Chondrocyte (in vitro differentiated cells): ENCODE results near the gene ME2. TPM values are rescaled to one million over a fixed set of nuclear protein-coding genes. Genes with fewer than 3 reads are reported as not detected.
A peak's percentile ranks its signal among the peaks of the same experiment; 100 is the strongest.
"Not testable (repeated sequence)": the region's sequence is repeated elsewhere in the genome, so short reads cannot be mapped to it uniquely, and the experiment has no call there.

Experiments
- DNase-seq: peaks from one replicate; pipeline ENCODE4 v3.0.0; 2021; ENCODE audit warnings: mixed read lengths, low spot score
- H3K27ac Mint-ChIP-seq: one replicate; pipeline ENCODE4 v1.8.0; 2021; ENCODE audit warnings: mild to moderate bottlenecking, moderate library complexity, mixed read lengths; ENCODE audit not compliant: unreplicated experiment
- H3K27me3 Mint-ChIP-seq: 2 replicates; pipeline ENCODE4 v1.8.0; 2021; ENCODE audit warnings: low read depth, mixed read lengths
- H3K36me3 Mint-ChIP-seq: 2 replicates; pipeline ENCODE4 v1.8.0; 2021; ENCODE audit warnings: low read depth, mixed read lengths
- H3K4me1 Mint-ChIP-seq: 2 replicates; pipeline ENCODE4 v1.8.0; 2021; ENCODE audit warnings: low read depth, mild to moderate bottlenecking, mixed read lengths
- H3K4me3 Mint-ChIP-seq: one replicate; pipeline ENCODE4 v1.8.0; 2021; ENCODE audit warnings: mild to moderate bottlenecking, moderate library complexity, mixed read lengths; ENCODE audit not compliant: unreplicated experiment
- H3K9me3 Mint-ChIP-seq: 2 replicates; pipeline ENCODE4 v1.8.0; 2021; ENCODE audit warnings: low read depth, mixed read lengths
- total RNA-seq: library from RNA; stranded (reverse); gene quantifications from 3 replicates; pipeline ENCODE4 v1.2.1, GENCODE V29; 2021
- TF ChIP-seq, protein P1 (sequence below): fragments of 200-600 bp; sonication (generic); IDR thresholded peaks from 2 replicates; pipeline ENCODE4 v1.5.0; 2021; ENCODE audit warnings: antibody characterized with exemption, mild to moderate bottlenecking, moderate library complexity

Gene ME2
- total RNA-seq, 1 donor from 2014 or later, result 29.9 TPM

DNA sequence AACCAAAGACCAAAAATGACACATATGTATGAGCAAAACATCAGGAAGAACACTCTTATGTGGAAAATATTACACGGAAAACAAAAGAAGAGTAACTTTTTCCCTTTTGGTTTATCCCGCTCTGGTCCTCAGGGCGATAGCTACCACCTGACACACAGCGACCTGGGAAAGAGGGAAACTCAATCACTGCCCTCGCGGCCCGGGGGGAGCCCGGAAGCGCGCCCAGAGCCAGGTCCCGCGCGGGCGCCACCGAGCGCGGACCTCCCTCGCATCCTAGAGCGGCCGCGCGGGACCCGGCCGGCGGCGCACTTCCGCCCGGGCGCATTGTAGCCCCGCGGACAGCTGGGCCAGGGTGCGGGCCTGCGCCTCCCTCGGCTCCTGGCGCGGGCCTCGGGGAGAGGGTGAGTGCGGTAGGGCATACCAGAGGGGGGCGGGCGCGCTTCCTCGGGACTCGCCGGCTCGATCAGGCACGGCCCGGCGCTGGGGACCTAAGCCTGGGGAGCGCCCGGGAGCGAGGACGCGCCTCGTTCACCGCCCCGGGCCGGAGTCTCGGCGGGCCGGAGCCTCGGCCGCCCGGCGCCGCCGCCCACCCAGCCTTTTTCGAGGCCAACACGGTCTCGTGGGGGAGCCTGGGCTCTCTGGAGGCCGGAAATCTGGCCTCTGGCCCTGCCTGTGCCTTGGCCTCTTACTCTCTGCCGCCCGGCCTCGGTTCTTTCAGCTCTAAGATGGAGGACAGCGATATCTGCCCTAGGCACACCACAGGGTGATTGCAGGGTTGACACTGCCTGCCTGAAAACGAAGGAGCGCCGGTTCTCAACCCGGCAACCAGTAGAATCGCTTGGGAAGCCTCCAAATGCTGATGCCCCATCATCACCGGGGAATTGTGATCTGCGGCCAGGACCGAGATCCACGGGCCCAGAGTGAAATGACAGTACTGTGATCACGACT lies 89.1 kb downstream of the ME2 start, which contains the start of gene ELAC1:
Gene ELAC1, plus strand, starts transcription at position 327 of the 948 bp plus-strand sequence. CDS start 6,365 bp downstream, outside the sequence.
- Mint-ChIP-seq H3K9me3 (peaks cover 11% of the 10 kb centered on the region), H3K27me3 (no peaks in the 10 kb centered on the region), H3K4me1 (peaks cover 16% of the 10 kb centered on the region), H3K36me3 (peaks cover 5% of the 10 kb centered on the region), H3K27ac (peak within 1 kb of the TSS; percentile 94), H3K4me3 (peak within 1 kb of the TSS; percentile 92)
- no peak for DNase-seq
- TF ChIP-seq, protein P1, sequence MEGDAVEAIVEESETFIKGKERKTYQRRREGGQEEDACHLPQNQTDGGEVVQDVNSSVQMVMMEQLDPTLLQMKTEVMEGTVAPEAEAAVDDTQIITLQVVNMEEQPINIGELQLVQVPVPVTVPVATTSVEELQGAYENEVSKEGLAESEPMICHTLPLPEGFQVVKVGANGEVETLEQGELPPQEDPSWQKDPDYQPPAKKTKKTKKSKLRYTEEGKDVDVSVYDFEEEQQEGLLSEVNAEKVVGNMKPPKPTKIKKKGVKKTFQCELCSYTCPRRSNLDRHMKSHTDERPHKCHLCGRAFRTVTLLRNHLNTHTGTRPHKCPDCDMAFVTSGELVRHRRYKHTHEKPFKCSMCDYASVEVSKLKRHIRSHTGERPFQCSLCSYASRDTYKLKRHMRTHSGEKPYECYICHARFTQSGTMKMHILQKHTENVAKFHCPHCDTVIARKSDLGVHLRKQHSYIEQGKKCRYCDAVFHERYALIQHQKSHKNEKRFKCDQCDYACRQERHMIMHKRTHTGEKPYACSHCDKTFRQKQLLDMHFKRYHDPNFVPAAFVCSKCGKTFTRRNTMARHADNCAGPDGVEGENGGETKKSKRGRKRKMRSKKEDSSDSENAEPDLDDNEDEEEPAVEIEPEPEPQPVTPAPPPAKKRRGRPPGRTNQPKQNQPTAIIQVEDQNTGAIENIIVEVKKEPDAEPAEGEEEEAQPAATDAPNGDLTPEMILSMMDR, result peak; percentile 41

DNA sequence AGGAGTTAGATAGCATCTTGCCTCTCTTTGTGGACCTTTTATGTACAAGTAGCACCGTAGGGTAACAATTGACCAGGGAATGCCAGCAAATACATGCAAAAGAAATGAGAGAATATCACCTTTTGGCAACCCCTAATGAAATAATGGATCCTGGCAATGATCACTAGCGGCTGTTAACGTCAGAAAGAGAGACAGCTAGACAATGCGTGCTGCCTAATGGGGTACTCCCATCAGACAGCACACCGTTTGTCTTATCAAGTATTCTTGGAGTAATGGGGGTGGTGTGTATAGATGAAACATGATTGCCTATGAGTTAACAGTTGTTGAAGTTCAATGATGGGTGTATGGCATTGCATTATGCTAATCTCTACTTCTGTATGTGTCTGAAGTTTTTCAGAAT lies 90.5 kb downstream of the ME2 start:
- Mint-ChIP-seq H3K36me3 (no peaks in the 10 kb centered on the region), H3K27me3 (no peaks in the 10 kb centered on the region), H3K4me3 (peak overlapping the region; percentile 92), H3K9me3 (no peaks in the 10 kb centered on the region), H3K27ac (no peak overlapping the region), H3K4me1 (peaks cover 20% of the 10 kb centered on the region)
- no peak for DNase-seq
- TF ChIP-seq, protein P1, result no peak

DNA sequence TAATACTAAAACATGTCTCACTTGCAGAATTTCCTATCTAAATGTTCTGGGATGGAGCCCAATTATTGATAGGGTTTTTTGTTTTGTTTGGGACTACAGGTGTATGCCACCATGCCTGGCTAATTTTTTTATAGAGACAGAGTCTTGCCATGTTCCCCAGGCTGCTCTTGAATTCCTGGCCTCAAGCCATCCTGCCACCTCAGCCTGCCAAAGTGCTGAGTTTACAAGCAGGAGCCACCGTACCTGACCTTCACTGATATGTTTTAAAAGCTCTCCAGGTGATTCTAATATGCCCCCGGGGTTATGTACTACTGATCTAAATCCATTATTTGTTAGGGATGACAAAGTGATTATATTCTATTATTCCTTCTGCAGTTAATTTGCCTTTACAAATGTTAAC lies 91.1 kb downstream of the ME2 start:
- TF ChIP-seq, protein P1, result no peak
- peaks cover 20% of the 10 kb centered on the region for H3K4me1 Mint-ChIP-seq

DNA sequence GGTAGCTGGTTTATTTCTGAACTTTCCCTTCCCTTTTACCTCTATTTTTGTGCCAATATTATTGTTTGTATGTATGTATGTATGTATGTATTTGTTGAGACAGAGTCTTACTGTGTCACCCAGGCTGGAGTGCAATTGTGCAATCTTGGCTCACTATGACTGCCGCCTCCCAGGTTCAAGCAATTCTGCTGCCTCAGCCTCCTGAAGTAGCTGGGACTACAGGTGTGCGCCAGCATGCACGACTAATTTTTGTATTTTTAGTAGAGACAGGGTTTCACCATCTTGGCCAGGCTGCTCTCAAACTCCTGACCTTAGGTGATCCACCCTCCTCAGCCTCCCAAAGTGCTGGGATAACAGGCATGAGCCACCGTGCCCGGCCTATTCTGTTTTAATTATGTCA lies 93.5 kb downstream of the ME2 start:
- H3K27me3 Mint-ChIP-seq, H3K4me3 Mint-ChIP-seq, DNase-seq, H3K9me3 Mint-ChIP-seq, H3K27ac Mint-ChIP-seq: not testable (repeated sequence)
- H3K36me3 Mint-ChIP-seq, result peaks cover 21% of the 10 kb centered on the region
- H3K4me1 Mint-ChIP-seq, result peaks cover 19% of the 10 kb centered on the region

More for the DNA sequence above, 91.1 kb downstream of the ME2 start:
- H3K36me3 Mint-ChIP-seq, result peaks cover 4% of the 10 kb centered on the region
- no peaks in the 10 kb centered on the region for H3K27me3 Mint-ChIP-seq
- H3K27ac Mint-ChIP-seq, result no peak overlapping the region
- no peak for DNase-seq
- no peaks in the 10 kb centered on the region for H3K9me3 Mint-ChIP-seq
- H3K4me3 Mint-ChIP-seq, result no peak overlapping the region

DNA sequence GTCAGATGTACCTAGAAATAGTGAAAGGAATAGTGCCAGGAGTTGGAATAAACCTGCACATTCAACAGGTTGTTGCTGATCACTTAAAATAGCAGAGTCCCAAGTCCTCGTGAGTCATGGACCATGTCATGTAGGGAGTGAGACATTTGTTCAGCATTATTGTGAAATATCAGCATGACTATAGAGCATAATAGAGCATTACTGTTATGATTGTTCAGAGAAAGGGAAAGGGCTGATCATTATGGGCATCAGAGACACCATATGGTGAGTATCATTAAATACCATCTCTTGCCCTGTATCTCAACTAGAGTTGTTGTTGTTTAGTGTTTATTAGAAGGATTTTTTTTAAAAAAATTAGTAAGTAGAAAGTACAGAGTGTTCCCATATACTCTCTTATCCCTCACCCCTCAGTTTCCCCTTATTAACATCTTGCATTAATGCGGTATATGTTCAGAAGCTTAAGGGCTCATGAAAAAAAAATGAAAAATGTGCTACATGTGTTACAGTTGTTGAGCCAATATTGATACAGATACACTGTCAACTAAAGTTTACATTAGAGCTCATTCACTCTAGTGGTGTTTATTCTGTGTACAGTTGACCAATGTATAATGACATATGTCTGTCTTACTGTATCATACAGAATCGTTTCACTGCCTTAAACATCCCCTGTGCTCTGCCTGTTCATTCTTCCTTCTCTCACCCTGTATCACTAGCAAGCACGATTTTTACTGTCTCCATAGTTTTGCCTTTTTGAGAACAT lies 94.6 kb downstream of the ME2 start:
- Mint-ChIP-seq H3K4me1 (peaks cover 17% of the 10 kb centered on the region), H3K4me3 (no peak overlapping the region), H3K27me3 (no peaks in the 10 kb centered on the region), H3K36me3 (peaks cover 30% of the 10 kb centered on the region), H3K9me3 (peaks cover 6% of the 10 kb centered on the region), H3K27ac (no peak overlapping the region)
- TF ChIP-seq, protein P1, result no peak
- no peak for DNase-seq
